ENCODE data around the gene XRCC1.

XRCC1 gene

DNA sequence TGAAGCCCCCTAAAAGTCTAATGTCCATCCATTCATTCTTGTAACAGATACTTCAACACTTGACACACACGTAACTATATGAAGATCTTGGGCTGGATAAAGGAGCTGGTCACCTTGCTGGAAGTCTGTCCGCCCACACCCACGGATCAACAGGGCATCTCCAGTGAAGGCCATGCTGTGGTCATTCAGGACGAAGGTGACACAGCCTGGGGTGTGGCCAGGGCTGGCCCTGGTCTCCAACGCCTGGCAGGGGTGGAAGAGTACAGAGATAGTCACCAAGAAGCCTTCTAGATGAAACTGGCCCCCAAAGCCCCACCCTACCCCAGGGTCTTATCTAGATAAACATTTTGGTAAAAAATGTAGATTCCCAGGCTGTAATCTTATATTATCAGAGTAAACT, 64.0 kb downstream of the XRCC1 start:
- no peak for DNase-seq

DNA sequence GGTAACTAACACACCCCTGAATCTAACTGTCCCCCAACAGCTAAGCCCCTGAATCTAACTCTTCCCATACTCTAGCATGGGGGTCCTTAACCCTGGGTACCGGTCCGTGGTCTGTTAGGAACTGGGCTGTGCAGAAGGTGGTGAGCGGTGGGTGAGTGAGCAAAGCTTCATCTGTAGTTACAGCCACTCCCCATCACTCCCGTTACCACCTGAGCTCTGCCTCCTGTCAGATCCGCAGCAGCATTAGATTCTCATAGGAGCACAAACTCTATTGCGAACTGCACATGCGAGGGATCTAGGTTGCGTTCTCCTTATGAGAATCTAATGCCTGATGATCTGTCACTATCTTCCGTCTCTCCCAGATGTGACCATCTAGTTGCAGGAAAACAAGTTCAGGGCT, 64.6 kb downstream of the XRCC1 start:
- DNase-seq = no peak

DNA sequence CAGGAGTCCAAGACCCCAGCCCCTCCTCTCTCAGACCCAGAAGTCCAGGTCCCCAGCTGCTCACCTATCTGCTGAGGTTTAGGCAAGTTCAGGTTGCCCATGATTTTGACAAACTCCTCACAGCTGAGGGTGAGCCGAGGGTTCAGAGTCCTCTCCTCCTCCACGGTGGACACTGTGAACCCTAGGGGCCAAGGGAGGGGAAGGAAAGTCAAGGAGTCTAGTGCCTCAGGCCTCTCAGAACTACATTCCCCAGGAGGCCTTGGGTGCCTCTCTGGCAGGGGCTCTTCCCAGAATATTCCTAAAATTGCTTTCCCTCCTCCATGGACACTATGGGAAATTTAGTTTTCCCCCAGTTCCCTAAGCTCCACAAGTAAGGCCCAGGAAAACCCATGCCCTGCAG, 67.4 kb downstream of the XRCC1 start:
- no peak for DNase-seq

DNA sequence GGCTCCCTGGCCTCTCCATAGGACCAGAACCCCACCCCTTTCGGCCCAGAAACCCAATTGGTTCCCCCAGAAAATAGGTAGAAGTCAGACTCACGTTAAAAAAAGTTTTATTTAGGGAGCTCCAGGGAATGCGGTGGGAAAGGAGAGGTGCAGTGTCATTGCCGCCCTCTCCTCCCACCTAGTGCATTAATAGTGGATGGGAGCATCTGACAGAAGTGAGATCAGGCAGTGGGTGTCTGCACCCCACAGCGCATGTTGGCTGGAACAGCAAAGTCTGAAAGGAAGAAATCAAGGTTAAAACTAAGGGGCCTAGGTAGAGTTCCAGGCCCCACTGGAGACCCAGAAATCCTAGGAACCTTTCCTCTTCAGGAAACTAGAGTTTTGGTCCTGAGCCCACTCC, 68.7 kb downstream of the XRCC1 start:
- no peak for DNase-seq

DNA sequence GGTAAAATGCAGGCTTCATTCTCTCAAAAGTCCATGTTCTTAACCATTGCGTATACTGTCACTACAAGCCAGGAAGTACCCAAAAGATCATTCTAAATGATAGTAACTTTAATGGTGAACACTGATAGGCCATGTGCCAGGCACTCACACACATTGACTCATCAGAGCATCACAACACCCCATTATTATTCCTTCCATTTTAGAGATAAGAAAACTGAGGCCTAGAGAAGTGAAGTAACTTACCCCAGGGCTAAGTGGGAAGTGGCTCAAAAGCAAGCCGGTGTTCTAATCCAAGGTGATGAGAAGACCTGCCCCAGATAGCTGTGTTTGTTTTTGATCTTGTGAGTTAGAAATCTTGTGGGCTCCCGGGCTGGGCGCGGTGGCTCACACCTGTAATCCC, 69.4 kb downstream of the XRCC1 start:
- DNase-seq = no peak

DNA sequence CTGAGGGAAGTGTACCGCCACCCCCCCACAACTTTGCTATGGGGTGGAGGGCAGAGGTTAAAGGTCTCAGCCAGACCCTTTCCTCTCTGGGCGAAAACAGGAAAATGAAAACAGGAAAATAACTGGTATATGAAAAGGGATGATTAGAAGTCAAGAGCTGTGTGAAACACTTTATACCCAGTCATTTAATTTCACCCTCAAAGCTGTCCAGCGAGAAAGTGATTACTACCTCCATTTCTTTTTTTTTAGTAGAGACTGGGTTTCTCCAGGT, 70.2 kb downstream of the XRCC1 start:
- no peak for DNase-seq

DNA sequence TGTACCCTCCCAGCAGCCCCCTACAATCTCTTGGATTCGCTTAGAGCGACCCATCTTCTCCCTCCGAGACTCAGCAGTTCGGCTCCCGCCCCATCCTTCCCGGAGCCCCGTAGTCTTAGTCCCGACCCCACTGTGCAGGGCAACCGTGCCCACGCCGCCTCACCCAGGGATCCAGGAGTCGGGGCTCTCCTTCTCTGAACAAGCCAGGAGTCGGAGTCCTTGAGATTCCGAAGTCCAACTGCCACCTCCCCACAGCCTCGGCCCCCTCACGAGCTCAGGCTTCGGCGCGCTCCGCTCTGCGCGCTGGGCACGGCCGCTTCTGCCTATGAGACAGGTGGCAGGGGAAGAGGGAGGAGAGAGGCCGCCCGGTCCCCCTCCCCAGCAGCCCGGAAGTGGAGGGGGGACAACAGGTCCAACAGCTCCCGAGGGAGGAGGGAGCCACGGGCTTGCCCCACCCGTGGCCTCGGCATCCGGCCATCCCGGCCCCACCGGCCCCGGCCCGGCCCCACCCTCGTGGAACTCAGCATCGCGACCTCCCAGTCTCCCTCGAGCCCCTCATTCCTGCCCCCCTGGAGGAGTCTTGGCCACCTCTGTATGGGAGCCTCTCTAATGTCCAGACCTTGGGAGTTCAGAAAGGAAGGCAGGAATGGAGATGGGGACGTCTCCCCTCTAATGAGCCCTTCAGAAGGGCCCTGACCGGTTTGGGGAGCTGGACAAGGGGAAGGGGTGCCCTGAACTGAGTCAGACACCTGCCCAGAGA, 70.7 kb downstream of the XRCC1 start, which contains the start of gene PHLDB3:
PHLDB3 (minus strand) TSS at position 321 of the 760 bp plus-strand sequence. CDS start 628 bp downstream, outside the sequence.
- no peak for DNase-seq

DNA sequence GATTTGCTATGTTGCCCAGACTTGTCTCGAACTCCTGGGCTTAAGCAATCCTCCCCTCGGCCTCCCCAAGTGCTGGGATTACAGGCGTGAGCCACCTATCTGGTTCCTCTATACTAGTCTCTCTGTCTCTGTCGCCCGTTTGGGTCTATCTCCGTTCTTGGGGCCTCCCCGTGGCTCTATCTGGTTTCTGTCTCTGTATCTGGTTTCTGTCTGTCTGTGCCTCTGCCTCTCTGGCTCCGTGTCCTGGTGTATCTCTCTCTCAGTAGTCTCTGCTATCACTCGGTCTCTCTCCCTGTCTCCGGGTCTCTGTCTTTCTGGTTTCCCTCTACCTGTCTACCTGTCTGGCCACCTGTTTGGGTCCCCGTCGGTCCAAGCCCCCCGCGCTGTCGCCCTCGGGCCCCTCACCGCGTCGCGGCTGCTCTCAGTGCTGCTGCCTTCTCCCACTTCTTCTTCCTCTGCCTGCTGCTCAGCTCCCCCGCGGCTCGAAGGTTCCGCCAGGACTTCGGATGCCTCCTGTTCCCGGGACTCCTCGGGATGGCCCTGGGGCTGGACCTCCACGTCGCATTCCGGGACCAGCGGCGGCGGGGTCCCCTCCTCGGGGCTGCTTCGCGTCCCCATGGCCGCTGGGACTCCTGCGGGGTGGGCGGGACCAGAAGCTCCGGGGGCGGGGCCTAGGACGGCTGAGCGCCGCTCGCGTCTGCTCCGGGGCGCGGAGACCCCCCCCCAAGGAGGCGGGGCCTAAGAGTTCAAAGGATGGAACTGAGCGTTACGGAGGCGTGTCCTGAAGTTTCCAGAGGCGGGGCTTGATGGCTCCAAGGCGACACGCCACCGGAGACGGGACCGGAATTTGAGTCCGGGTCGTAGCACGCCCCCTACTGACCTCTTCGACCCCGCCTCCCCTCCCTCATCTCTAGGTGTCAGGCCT, 71.6 kb downstream of the XRCC1 start:
- peak; percentile 89 for DNase-seq

DNA sequence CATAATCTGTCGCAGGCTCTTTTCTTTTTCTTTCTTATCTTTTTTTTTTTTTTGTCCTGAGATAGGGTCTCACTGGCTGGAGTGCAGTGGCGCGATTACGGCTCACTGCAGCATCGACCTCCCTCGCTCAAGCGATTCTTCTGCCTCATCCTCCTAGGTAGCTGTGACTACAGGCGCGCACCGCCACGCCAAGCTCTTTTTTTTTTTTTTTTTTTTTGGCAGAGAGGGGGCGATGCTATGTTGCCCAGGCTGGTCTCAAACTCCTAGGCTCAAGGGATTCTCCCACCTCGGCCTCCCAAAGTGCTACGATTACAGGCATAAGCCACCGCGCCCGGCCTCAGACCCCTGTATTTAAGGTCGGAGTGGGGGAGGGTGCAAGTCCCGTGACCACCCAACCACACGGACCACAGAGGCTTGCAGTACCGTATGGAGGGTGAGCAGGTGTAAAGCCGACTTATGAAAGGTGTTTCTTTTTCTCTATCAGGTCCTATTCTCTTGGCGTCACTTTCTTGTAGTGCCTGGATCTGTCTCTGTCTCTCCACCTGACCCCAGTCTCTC, 72.8 kb downstream of the XRCC1 start:
- no peak for DNase-seq

DNA sequence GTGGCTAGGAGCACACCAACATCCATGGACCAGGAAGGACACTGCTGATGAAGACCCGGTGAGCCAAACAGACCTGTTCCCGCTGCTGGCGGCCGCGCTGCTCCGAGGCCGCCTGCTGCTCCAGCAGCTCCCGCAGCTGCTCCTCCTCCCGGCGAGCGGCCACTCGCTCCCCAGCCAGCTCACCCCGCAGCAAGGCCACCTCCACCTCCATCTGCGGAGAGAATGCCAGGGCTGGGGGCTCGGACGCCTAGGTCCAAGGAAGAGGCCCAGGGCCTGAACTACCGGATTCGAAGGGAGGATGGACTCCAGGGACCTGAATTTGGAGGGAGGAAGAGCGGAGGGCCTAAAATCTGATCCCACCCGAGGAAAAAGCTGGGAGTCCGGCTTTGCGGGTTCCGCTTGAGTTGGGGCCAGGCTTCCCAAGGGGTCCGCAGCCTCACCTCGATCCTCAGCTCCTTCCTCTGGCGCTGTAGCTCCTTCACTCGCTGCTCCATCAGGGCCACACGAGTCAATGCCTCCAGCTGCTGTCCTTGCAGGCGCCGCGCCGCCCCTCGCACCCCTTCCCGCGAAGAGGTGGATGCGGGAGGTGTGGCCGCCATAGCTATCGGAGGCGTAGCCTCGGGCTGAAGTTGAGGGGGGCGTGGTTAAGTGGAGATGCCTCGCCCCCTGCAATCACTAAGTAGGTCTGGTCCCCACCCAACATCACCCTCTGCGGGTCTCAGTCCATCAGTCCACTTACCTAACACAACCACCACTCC, 73.5 kb downstream of the XRCC1 start:
- DNase-seq = no peak

DNA sequence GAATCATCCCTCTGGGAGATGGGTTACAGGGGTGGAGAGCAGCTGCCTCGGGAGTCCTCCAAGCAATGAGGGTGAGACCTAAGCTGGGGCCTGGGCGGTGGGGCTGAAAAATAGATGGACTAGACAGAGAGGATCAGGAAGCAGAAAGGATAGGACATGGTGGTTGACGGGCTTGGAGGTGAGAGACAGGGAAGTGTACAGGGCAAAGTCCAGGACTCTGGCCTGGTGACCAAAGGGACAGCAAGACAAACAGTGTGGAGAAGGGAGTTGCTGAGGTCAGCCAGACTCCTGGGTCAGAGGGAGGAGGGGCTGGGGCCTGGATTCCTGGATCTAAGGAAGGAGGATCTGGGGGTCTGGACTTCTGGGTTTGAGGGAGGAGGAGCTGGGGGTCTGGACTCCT, 76.3 kb downstream of the XRCC1 start:
- DNase-seq = no peak

DNA sequence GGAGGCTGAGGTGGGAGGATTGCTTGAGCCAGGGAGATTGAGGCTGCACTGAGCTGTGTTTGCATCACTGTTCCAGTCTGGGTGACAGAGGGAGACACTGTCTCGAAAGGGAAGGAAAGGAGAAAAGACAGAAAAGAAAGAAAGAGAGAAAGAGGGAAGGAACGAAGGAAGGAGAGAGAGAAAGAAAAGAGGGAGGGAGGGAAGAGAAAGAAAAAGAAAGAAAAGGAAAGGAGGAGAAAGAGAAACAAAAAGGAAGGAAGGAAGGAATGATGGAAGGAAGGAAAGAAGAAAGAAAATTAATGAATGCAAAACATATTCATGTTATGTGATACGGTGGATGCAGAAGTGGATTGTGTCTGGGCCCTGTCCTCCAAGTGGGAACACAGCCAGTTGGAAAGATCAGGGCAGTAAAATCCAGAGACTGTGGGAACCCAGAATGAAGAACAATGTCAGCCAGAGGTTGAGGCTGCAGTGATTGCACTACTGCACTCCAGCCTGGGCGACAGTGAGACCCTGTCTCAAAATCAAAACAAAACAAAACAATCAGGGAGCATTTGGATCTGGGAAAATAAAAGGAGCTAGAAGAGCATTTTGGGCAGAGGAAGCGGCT, 77.0 kb downstream of the XRCC1 start:
- DNase-seq = no peak

DNA sequence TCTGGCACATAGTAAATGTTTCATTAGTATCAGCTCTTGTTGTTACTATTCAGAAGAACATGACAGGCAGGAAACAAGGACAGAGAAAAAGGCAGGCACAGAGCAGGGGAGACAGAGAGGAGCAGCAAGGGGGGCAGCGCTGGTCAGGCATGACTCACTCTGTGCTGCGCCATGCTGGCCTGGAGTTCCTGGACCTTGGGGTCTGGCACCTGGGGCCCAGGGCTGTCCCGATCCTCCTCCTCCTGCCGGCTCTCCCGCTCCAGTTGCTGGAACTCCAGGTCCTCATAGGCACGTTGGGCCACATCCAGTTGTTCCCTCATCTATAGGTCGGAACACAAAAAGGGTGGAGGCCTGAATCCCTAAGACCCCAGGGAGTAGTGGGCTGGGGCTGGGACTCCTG, 78.4 kb downstream of the XRCC1 start:
- no peak for DNase-seq

DNA sequence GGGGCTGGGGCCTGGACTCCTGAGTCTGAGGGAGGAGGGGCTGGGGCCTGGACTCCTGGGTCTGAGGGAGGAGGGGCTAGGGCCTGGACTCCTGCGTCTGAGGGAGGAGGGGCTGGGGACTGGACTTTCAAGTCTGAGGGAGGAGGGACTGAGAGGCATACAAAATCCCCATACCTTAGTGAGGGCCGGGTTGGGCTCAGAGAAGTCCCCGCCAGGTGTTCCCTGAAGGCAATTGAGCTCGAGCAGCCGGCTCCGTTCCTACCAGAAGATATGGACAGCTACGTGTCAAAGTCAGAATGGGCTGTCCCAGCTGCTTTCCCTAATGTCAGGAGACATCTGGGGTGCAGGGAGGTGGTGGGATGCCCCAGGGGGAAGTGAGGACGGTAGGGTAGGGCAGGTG, 80.2 kb downstream of the XRCC1 start:
- DNase-seq = no peak

All from inflammatory macrophage treated with lipopolysaccharide for 4 hours (primary cell).